Activated CD4-positive, alpha-beta T cell treated with anti-CD3 and anti-CD28 coated beads, Interleukin-2, amount 50 U/mL, for 24 hours (primary cell): ENCODE results near the gene DDX1.

ENCODE experiments used
- DNase-seq, 2 donors: peaks; one replicate each; pipeline ENCODE4 v3.0.0-alpha.2; 2020; ENCODE audit warnings: low read depth in 1 of 2, low spot score in 1 of 2

DDX1 gene

GRCh38 chr2:15645300-15645699, 53.6 kb downstream of the DDX1 start:
- DNase-seq = no peak

GRCh38 chr2:15645720-15646385, 54.2 kb downstream of the DDX1 start:
- DNase-seq = no peak

- no peak for DNase-seq
Measured at GRCh38 chr2:15646661-15647060, 55.0 kb downstream of the DDX1 start.

- DNase-seq = no peak
Measured at GRCh38 chr2:15647622-15648590, 56.2 kb downstream of the DDX1 start.

GRCh38 chr2:15648593-15649525, 57.2 kb downstream of the DDX1 start:
- no peak for DNase-seq

GRCh38 chr2:15649561-15650255, 58.0 kb downstream of the DDX1 start:
- DNase-seq = no peak

- no peak for DNase-seq
Measured at GRCh38 chr2:15650616-15651366, 59.1 kb downstream of the DDX1 start.

- DNase-seq = no peak
Measured at GRCh38 chr2:15651367-15651727, 59.7 kb downstream of the DDX1 start.

GRCh38 chr2:15652252-15652651, 60.6 kb downstream of the DDX1 start:
- no peak for DNase-seq

- no peak for DNase-seq
Measured at GRCh38 chr2:15652801-15653200, 61.1 kb downstream of the DDX1 start.

GRCh38 chr2:15653806-15654726, 62.4 kb downstream of the DDX1 start:
- no peak for DNase-seq

GRCh38 chr2:15654727-15655073, 63.0 kb downstream of the DDX1 start:
- DNase-seq = no peak

- DNase-seq = no peak
Measured at GRCh38 chr2:15655123-15655887, 63.6 kb downstream of the DDX1 start.

GRCh38 chr2:15656090-15656489, 64.4 kb downstream of the DDX1 start:
- DNase-seq = no peak

GRCh38 chr2:15657759-15658158, 66.1 kb downstream of the DDX1 start:
- no peak for DNase-seq

GRCh38 chr2:15658911-15659310, 67.2 kb downstream of the DDX1 start:
- no peak for DNase-seq

- DNase-seq = no peak
Measured at GRCh38 chr2:15660491-15661294, 69.0 kb downstream of the DDX1 start.

- DNase-seq = no peak
Measured at GRCh38 chr2:15661295-15661569, 69.6 kb downstream of the DDX1 start.
